Esophagus muscularis mucosa (tissue), 3 donors: ENCODE data around the gene HCFC1R1.

Experiments used
- CTCF ChIP-seq, 3 experiments: fragments of 200-600 bp in 2 of 3; fragments of 450-650 bp in 1 of 3; sonication (generic) in 2 of 3; IDR thresholded peaks; one replicate each; pipeline ENCODE4 v1.5.1; 2017 to 2019; ENCODE audit warnings: antibody characterized with exemption in 3 of 3, mild to moderate bottlenecking in 2 of 3, moderate library complexity in 1 of 3
- POLR2AphosphoS5 ChIP-seq, 2 donors: sonication (generic); formaldehyde crosslinking; IDR thresholded peaks; one replicate each; pipeline ENCODE4 v1.6.1; 2017; ENCODE audit warnings: antibody characterized with exemption in 2 of 2

- TF ChIP-seq POLR2AphosphoS5 (IDR thresholded peaks at IDR 0.05), result no peak
- no peak for TF ChIP-seq CTCF (IDR thresholded peaks at IDR 0.05)
Measured at GRCh38 chr16:3035289-3035971, 11.7 kb upstream of the HCFC1R1 start.
